ENCODE results near the gene ITPA.
"Not testable (repeated sequence)": the region's sequence is repeated elsewhere in the genome, so short reads cannot be mapped to it uniquely, and the experiment has no call there.

The ITPA gene

DNA sequence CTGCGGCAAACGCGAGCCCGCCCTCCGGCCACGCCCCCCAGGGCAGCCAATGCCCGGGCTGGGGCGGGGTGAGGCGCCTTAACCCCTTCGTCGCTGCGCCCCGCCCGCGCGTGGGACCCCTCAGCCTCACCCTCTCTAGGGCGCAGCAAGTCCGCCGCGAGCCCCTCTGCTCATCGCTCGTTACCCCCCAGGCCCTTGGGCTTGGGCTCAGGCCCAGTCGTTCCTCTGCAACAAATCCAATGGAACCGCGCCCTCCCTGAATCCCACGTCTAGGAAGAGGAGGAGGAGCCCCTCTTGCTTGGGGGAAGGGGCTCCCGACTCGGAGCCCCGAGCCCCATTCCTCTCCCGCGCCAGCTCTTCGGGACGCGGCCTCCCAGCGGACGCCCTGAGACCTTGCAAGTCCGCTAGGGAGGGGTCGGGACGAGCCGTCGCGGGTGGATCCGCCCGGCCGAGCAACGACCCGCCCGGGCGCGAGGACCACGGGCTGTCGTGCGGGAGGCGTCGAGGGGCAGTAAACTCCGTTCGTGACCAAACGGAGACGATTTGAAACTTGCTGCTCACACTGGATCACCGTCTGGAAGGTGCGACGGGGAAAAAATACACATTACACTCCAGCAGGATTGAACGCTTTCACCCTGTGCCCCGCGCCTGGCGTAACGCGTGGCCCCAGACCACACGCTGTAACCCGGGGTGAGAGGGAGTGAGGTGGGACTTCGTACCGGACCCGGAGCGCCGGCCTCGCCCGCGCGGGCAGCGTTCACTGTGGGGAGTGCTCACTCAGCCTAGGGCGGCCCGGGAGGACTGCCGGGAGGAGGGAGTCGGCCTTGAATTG, 35.5 kb upstream of the ITPA start:
- DNase-seq (ENCODE audit: low read depth), result peak; percentile 73

DNA sequence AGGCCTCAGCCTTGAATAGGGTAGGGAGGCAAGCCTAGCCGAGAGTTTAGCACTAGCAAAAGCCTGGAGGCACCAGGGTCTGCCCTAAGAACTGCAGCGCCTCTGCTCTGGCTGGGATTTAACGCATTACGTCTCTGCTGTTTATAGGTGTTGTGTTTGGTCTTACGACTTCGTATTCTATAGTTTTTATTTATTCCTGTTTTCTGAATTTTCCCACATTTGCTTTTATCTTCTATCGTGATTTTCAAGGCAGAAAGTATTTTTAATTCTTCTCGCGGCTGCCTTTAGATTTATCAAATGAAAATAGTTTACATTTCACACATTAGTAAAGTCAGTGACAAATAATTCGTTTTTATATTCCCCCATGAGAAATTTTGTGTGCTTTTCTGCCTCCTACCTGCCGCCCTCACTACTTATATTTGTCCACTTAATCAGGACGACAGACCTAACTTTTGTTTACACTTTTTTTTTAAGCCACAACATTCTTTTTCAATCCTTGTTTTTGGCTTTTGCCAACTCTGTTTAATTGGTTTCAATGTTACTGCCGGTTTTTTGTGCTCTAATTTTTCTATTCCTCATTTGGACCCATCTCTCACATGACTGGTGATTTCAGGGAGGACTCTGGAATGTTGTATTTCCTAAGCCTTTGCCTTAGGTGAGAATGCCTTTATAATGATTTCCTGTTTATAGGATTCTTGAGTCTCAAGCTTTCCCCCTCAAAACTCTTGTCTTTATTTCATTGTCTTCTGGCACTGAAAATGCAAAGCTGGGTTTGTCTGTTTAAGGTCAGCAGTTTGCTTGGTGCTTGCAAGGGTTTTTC, 34.6 kb upstream of the ITPA start:
- DNase-seq (ENCODE audit: low read depth), result peak; percentile 59

DNA sequence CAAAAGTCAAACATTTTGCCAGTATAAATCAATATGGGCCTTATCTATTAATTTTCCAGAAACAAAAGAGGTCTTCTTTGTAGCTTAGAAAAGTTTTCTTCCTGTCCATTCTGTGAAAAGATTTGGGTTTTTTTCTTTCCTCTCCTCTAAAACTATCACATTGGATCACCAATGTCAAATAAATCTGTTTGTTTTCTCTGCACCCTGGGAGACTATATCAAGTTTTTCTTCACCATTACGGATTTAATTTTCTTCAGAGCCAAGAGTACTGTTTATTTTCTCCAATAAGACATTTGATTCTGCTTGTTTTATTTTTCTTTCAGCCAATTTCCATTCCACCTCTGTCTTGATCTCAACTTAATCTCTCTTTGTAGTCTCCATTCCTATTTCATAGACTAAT, 34.0 kb upstream of the ITPA start:
- no peak for DNase-seq (ENCODE audit: low read depth)

DNA sequence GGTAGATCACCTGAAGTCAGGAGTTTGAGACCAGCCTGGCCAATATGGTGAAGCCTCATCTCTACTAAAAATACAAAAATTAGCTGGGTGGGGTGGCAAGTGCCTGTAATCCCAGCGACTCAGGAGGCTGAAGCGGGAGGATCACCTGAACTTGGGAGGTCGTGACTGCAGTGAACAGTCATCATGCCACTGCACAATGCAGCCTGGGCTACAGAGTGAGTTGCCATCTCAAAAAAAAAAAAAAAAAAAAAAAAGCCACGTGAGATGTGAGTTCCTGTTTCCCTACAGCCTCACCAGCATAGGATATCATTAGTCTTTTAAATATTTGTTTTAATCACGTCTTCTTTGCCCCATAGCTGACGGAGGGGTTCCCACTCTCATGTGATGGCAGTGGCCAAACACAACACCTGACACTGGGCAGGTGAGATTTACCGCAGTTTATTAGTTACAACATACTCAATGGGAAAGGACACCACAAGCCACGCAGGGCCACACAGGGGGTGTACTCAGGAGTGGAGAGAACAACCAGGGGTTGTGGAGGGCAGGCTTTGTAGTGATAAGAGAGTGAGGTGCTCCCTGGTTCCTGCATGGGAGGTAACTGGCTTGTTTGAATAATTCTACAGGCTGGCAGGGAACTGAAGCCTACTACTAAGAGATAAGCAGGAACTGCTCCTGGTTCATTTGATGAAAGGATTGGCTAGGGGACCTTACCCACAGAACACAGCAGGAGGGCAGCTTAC, 31.4 kb upstream of the ITPA start:
- DNase-seq (ENCODE audit: low read depth), result no peak

DNA sequence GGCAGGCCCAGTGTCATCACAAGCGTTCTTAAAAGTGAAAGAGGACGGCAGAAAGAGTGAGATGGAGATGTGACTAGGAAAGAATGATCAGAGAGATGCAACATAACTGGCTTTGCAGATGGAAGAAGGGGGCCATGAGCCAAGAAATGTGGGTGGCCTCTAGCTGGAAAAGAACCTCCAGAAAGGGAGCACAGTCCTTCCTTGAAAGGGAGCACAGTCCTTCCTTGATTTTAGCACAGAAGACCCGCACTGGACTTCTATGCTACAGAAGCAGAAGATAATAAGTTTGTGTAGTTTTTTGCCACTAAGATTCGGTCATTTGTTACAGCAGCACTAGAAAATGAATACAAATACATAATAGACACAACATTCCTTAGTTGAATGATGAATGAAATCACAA, 29.0 kb upstream of the ITPA start:
- no peak for DNase-seq (ENCODE audit: low read depth)

DNA sequence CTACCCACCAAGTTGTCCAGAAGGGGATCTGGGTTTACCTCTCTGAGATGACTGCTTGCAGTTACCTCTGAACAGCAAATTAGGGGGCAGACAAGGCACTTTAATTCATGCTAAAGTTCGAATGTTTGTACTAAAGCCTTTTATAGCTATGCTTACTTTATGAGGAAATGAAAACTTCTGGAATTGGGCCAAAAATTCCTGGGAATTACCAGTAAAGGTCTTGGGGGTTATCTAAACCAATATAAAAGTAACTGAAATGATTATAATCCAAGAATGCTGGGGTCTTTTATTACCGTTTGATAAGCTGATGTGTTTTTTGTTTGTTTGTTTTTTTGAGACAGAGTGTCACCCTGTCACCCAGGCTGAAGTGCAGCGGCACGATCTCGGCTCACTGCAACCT, 28.0 kb upstream of the ITPA start:
- no peak for DNase-seq (ENCODE audit: low read depth)

DNA sequence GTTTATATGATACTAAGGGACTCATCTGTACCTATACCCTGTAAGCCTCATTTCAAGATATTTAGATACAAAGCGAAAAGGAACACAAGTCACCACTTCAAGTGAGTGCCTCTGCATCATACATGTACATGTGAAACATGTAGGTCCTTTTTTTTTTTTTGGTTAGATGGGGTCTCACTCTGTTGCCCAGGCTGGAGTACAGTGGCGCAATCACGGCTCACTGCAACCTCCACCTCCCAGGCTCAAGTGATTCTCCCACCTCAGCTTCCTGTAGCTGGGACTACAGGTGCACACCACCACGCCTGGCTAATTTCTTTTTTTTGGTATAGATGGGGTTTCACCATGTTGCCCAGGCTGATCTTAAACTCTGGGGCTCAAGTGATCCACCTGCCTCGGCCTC, 26.9 kb upstream of the ITPA start:
- DNase-seq (ENCODE audit: low read depth), result not testable (repeated sequence)

DNA sequence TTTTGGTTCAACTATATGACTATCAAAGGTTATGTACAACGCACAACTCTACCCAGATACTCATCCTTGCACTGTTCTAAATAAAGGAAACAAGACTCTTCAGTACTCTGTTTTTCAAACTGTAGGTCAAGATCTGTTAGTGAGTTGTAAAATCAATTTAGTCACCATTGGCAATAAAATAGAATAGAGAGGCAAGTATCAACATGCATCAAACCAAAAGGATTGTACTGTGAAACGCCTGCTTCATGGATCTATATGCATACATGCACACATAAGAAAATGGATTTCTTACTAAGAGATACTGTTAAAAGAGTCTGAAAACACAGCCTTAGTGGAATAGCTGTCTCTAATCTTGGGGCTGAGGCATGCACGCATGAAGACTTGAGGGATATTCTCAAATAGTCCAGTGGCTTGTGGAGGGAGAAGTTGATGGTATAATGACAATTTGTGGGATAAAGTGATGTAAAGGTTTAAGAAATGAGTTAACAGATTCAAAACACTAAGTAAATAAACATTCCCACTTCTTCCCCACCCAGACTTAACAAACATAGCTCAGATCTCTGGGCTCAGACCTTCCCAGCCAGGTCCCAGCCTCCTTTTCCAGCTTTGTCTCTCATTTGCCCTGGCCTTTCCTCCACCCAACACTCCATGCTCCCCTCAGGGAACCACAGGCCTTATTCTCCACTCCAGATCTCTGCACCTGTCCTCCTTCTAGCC, 25.2 kb upstream of the ITPA start:
- DNase-seq (ENCODE audit: low read depth), result no peak

DNA sequence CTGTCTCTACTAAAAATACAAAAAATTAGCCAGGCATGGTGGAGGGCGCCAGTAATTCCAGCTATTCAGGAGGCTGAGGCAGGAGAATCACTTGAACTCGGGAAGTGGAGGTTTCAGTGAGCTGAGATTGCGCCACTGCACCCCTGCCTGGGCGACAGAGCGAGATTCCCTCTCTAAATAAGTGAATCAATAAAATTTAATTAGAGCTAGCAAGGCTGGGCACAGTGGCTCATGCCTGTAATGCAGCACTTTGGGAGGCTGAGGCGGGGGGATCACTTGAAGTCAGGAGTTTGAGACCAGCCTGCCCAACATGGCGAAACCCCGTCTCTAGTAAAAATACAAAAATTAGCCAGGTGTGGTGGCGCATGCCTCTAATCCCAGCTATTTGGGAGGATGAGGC, 21.4 kb upstream of the ITPA start:
- not testable (repeated sequence) for DNase-seq (ENCODE audit: low read depth)

DNA sequence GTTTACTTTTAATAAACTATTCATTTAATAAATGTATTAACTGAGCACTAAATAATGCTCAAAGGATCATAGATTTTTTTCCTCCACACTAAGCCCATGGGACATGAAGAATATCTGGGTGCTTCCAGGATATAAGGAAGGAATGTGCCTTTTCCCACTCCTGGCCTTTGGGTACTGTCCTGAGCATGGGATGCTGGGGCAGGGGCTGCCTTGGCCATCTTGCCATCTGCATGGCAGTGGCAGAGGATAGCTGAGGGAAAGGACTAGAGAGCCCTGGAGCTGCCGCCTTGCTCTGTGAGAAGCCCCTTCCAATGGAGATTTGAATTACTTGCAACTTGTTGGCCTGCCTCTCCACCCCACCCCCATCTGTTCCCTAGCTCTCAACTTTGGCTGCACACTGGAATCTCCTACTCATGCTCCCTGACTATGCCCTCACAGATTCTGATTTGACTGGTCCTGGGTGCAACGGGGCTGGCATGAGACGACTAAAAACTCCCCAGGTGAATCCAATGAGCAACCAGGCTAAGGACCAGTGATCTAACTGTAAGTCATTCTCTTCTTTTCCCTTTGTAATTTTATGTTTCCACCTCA, 20.4 kb upstream of the ITPA start:
- DNase-seq (ENCODE audit: low read depth), result no peak

DNA sequence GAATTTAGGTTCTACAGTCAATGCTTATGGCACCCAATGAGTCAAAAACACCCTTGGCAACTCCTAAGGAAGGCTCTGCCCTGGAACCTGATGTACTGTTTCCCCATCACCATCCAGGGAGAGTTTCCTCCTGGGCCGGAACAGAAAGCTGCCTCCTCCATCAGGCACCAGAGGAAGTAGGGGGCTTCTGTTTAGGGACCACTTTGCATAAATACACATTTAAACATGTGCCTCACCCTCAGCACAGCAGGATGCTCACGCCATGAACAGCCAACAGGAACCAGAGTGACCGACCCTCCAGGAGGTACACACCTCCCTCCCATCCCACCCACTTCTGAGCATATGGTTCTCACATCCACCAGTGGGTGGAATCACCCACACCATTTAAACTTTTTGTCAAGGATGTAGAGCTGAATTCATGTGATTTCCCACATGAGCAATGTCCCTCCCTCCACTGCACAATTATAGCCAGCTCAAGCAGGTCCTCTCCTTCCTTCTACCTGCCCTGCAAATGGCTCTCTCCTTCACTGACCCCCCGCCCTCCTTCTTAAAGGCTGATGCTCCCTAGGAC, 19.7 kb upstream of the ITPA start:
- no peak for DNase-seq (ENCODE audit: low read depth)

DNA sequence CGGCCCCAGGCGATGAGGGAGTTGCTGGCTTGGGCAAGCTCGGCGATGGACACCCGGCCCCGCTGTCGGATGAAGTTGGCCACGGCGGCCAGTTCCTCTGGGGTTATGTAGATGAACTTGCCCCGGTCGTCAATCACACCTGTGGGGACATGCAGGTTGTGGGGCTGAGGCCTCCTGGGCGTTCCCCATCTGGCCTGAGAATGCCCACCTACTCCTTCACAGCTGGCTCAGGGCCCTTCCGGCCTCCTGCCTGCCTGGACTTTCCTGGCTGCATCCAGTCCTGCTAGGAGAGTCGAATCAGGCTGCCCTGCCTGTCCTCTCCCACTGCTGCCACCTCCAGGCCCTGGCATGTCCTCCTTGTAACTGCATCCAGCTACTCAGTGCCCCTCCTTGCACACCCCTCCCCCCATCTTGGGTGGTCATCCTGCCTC, 18.6 kb upstream of the ITPA start:
- no peak for DNase-seq (ENCODE audit: low read depth)

DNA sequence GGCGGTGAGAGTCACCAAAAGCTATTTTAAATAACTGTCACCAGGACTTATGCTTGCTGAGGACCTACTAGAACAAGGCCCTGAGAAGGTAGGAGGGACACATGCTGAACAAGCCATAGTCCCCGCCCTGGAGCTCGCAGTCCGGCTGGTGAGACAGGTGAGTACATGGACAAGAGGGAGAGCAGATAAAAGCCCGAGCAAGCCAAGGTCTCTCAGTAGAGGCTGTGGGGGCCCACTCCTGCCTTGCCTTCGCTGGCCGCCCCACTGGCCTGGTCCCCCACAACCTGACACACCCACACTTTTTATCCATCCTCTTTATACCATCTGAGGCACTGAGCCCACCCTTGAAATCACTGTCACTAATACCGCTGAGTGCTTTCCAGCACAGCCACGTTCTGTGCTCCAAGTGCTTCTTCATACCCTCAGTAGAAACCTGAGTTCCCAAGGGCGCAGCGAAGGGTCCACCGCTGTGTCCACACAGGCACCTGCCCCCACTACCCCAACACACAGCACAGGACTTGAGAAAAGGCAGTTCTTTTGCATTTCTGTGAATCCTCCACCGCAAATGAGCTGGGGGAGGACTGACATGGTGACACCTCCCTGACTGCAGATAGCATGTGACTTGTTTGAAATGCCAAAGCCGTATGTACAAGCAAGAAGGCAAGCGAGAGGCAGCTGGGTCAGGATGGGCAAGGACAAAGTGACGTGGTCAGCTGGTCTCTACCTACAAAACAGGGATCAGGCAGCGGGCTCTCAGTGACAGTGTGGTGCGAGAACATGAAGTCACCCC, 16.9 kb upstream of the ITPA start:
- no peak for DNase-seq (ENCODE audit: low read depth)

DNA sequence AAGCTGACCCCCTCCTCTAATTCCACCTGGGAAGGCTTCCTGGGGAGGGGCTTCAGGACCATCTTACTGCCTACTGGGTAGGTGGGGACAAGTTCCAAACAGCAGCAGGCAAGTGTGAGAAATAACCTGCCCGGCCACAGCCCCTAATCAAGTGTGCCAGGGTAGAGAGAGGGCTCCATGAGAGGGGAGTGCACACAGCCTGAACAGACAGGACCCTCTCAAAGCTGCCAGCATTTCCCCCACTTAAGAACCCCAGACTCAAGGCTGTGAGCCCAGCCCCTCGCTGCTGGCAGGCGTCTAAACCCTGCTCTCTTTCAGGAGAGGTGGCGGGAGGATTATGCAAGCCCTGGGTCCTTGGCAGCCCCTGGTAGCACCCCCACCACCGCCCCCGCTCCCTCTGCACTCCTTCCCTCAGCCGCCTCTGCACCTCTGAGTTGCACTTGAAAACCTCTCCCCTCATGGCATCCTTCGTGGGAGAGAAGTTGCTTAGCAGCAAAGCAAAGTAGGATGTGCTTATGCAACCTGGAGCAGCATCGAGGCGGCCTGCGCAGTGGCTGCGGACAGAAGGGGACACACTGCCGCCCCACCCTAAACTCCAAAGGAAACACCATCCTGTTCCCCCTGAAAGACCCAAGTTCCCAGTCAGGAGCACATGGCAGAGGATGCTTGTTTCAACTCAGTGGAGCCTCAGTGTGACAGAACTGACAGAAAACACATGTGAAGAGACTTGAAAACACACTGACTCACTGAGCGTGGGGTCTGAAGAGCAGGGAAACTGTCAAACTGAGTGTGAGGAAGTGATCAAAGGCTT, 15.3 kb upstream of the ITPA start:
- no peak for DNase-seq (ENCODE audit: low read depth)

DNA sequence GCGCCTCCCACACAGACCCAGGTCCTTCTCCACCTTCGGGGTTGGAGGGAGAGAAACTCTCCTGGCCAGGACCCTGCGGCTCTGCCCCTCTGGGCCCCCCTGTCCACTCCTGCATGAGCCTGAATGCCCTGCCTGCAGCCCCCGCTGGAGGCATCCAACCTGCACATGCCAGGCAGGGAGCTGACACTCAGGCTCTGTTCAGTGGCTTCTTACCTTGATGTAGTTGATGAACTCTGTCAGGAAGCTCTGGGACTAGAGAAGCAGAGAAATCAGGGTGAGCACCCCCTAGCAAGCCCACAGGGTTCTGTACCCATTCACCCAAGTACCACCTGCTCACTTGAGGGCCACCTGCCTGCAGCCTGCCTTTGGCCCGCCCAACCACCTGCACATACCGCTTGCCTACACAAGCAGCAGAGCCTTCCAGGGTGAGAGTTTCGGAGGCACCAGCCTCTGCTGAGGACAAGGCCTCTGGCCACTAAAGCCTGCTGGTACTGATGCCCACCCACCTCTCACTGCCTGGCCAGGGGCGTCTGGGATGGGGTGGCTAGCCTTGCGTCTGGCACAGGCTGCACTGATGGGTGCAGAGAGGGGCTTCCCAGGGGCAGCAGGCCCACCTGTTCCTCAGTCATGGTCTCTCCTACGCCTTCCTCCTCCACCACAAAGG, 14.5 kb upstream of the ITPA start:
- no peak for DNase-seq (ENCODE audit: low read depth)

DNA sequence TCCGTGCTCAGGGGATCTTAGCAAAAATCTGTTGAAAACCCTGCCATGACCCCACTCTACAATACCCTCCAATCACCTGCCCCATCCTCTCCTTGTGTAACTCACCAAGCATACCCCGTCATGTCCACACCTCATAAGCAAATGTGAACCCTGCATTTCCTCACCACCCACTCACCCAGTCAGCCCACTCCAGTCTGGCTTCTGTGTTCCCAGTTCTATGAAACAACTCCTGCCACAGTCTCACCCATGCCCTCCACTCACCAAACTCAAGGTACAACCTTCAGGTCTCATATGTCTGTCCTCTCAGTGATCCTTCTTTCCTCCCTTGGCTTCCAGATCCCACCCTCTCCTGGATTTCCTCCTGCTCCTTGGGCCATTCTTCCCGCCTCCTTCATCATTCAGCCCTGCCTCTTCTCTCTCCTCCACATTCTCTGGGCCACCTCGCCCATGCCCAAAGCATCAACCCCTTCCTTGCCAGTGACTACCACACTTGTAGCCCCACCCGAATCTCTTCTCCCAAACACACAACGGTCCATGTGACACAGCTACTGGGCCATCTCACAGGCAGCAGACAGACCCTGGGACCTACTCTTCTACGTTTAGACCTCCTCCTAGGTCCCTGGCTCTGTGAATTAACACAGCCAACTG, 13.6 kb upstream of the ITPA start:
- no peak for DNase-seq (ENCODE audit: low read depth)

DNA sequence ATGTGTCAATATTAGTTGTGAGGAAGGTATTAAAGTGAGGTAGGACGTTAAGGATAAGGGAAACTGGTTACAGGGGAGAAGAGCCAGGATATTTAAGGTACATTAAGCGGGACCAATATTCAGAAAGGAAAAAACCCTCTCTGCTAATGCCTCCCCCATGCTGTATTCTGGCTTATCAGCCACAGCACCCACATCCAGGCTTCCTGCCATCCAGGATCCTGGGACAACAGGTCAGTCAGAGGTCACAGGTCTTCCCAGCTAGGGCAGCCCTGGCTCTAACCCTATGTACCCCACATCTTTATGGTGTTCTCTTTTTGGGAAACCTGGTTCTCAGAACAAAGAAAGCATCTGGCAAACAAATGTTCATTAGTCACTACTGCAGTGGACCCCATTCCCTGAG, 10.1 kb upstream of the ITPA start:
- DNase-seq (ENCODE audit: low read depth), result no peak

DNA sequence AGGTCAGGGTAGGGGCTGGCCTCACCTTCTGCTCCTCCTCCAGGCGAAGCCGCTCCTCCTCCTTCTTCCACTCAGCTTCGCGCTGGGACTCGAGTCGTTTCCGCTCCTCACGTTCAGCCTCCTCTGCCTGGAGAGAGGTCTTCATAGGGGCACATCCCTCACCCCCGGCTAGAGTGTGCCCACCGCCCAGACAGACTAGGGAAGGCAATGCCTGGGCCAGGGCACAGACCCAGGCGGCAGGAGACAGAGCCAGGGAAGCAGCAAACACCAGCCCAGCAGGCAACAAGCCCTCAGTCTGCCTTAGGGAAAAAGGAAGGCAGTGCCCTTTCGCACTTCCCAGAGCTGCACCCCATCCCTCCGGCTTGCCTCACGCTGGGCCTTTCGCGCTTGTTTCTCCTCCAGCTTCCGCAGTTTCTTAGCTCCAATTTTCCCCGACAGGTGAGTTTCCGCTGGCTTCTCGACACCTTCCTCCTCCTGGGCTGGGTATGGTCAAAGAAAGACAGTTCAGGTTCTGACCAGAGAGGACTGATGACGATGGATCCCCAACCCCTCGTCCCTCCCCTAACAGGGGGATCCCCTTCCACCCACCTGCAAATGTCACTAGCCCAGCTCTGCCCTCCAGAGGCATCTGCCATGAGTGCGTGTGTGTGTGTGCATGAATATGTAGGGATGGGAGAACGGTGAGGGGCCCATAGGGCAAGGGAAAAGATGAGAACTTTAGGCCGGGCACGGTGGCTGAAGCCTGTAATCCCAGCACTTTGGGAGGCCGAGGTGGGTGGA, 9.1 kb upstream of the ITPA start:
- no peak for DNase-seq (ENCODE audit: low read depth)
